Endothelial cell of umbilical vein (primary cell): ENCODE measurements around the gene FGFR3.

Experiments
- CTCF ChIP-seq, 2 donors: IDR thresholded peaks; 1 replicate in 1 of 2; 2 replicates in 1 of 2; pipeline ENCODE4 v1.5.1; 2011; ENCODE audit warnings: low read length in 2 of 2, mild to moderate bottlenecking in 2 of 2, moderate library complexity in 2 of 2, control low read depth in 1 of 2, inconsistent platforms in 1 of 2, low read depth in 1 of 2; ENCODE audit not compliant: insufficient read depth in 1 of 2; ENCODE audit errors: extremely low read depth in 1 of 2
- EZH2 ChIP-seq: IDR thresholded peaks from 2 replicates; pipeline ENCODE4 v1.6.1; 2012; ENCODE audit warnings: borderline replicate concordance, low read depth, mild to moderate bottlenecking, moderate library complexity, low read length, inconsistent platforms; ENCODE audit not compliant: severe bottlenecking
- MYC ChIP-seq: IDR thresholded peaks from one replicate; pipeline ENCODE4 v1.6.1; 2011; ENCODE audit warnings: mild to moderate bottlenecking, low read depth, low read length
- POLR2A ChIP-seq: IDR thresholded peaks from 2 replicates; pipeline ENCODE4 v1.6.1; 2012; ENCODE audit warnings: low read depth, mild to moderate bottlenecking, control low read depth, low read length
- POLR2AphosphoS5 ChIP-seq: IDR thresholded peaks from 2 replicates; pipeline ENCODE4 v1.6.1; 2012; ENCODE audit warnings: low read depth, mild to moderate bottlenecking, control low read depth, low read length, moderate library complexity; ENCODE audit not compliant: insufficient read depth

DNA sequence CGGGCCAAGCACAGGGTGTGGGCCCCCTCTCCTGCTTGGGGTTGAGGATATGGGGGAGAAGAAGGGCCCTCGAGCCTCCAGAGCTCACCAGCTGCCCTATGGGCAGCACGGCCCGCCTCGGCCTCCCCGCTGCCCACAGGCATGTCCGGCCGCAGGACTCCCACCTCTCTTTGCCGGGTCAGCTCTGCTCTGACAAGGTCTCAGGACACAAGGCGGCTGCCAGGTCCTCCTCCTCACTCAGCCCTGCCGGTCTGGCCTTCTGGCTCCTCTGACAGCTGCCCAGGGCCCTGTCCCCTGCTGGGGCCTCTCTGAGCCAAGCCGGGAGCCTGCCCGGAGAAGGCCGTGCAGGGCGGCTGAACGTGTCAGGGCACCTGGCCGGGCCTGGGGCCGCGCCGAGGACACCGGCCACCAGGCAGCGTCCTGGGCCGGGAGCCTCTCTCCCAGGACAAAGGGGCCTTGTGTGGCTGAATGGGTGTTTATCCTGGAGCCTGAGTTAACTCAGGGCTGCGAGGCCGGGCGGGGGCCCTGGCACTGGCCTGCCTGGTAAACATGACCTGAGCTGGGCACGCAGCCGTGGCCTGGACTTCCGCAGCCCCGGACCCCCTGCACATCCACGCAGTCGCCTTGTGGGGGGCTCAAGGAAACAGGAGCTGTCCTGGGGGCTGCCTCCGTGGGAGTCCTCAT, 46.0 kb upstream of the FGFR3 start:
- TF ChIP-seq CTCF (IDR thresholded peaks at IDR 0.05; ENCODE audit: extremely low read depth in 1 of 2, insufficient read depth in 1 of 2, low read depth in 1 of 2, low read length in 2 of 2) (no peak), EZH2 (no peak), MYC (no peak), POLR2AphosphoS5 (no peak), POLR2A (no peak)
